BLaER1 treated with 17β-estradiol and CSF1 and Interleukin-3, amounts not matched to agents 10 nM and 100 nM (cell line): ENCODE data around the gene RAB4B.
"Not testable (repeated sequence)": the region's sequence is repeated elsewhere in the genome, so short reads cannot be mapped to it uniquely, and the experiment has no call there.

ENCODE experiments used
- H3K27ac ChIP-seq, 11 experiments: shearing (Covaris generic); formaldehyde crosslinking; 2 replicates each; pipeline ENCODE4 v1.8.1; 2022
- H3K27me3 ChIP-seq, 11 experiments: shearing (Covaris generic); formaldehyde crosslinking; 2 replicates each; pipeline ENCODE4 v1.8.1; 2022
- H3K36me3 ChIP-seq, 11 experiments: shearing (Covaris generic); formaldehyde crosslinking; 2 replicates each; pipeline ENCODE4 v1.8.1; 2022
- H3K4me1 ChIP-seq, 10 experiments: shearing (Covaris generic); formaldehyde crosslinking; 2 replicates each; pipeline ENCODE4 v1.8.1; 2022
- H3K4me2 ChIP-seq, 11 experiments: shearing (Covaris generic); formaldehyde crosslinking; 2 replicates each; pipeline ENCODE4 v1.8.1; 2022
- H3K4me3 ChIP-seq, 10 experiments: shearing (Covaris generic); formaldehyde crosslinking; 2 replicates each; pipeline ENCODE4 v1.8.1; 2022
- H3K9ac ChIP-seq, 11 experiments: shearing (Covaris generic); formaldehyde crosslinking; 2 replicates each; pipeline ENCODE4 v1.8.1; 2022
- H3K9me3 ChIP-seq, 11 experiments: shearing (Covaris generic); formaldehyde crosslinking; replicated peaks in 1 of 11; 2 replicates each; pipeline ENCODE4 v1.8.1; 2022
- H4K20me1 ChIP-seq, 11 experiments: shearing (Covaris generic); formaldehyde crosslinking; 2 replicates each; pipeline ENCODE4 v1.8.1; 2022
- Cebpa-rat ChIP-seq, 11 experiments: shearing (Covaris generic); IDR thresholded peaks; 2 replicates each; pipeline ENCODE4 v1.8.1; 2022

Gene RAB4B, protein sequence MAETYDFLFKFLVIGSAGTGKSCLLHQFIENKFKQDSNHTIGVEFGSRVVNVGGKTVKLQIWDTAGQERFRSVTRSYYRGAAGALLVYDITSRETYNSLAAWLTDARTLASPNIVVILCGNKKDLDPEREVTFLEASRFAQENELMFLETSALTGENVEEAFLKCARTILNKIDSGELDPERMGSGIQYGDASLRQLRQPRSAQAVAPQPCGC

DNA sequence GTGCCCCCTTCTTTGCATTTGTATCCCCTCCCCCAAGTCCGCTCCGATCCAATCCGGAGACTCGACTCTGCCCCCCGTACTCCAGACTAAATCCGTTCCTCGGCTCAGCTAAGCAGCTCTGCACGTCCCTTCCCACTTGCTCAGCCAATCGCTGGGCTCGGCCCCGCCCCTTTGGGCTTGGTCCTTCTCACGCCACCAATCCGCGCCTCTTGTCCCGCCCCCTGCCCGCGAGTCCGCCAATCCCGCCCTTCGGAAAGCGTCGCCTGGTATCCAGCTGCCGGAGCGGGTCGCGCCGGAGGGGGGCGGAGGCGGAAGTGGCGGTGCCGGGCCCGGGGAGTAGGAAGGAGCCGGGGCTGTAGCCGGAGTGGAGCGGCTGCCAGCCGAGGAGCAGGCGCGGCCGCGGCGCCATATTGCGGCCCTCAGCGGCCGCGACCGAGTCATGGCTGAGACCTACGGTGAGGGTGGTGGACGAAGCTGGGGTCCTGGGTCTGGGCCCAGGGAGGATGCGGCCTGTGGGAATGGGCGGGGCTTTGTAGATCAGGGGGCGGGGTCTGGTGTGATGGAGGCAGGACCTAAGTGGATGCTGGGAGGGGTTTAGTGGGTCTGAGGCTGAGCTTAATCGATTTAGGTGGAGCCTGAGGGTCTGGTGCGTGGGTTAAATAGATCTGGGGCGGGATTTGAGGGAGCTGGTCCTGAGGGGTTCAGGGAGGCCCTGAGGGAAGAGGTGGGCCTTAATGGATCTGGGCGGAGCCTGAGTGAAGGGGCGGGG is at the start of gene RAB4B:
Gene RAB4B, plus strand, starts transcription at position 311 of the 769 bp plus-strand sequence. Its CDS starts 129 bp downstream, at position 440.
- TF ChIP-seq Cebpa-rat (IDR thresholded peaks at IDR 0.05) = no peak

DNA sequence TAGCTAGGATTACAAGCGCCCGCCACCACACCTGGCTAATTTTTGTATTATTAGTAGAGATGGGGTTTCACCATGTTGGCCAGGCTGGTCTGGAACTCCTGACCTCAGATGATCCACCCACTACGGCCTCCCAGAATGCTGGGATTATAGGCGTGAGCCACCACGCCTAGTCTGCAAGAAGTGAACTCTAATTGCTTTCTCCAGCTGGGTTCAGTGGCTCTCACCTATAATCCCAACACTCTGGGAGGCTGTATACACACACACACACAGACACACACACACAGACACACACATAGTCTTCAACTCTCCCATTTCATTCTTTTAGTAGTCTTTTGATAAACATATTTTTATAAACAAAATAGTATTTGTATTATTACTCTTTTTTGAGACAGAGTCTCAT is 48.0 kb upstream of the RAB4B start:
- H3K9ac ChIP-seq, H3K4me1 ChIP-seq, H3K27me3 ChIP-seq, H3K27ac ChIP-seq, H3K4me3 ChIP-seq, H4K20me1 ChIP-seq, H3K4me2 ChIP-seq: not testable (repeated sequence)
- Histone ChIP-seq H3K36me3 (peaks cover 75 to 100% (median 95%) of the 10 kb centered on the region in 11 experiments), H3K9me3 (peaks cover 0 to 10% (median 0%) of the 10 kb centered on the region in 11 experiments; a peak in 2 of 22 replicates)

More for the DNA sequence above, at the start of gene RAB4B:
- no peaks in the 10 kb centered on the region for H3K9me3 ChIP-seq
- H4K20me1 ChIP-seq = peaks cover 0 to 13% (median 7%) of the 10 kb centered on the region in 11 experiments; a peak in 8 of 22 replicates
- peaks cover 46 to 67% (median 51%) of the 10 kb centered on the region in 10 experiments for H3K4me1 ChIP-seq
- H3K4me3 ChIP-seq = peak within 1 kb of the TSS; percentile 61 to 75 (median 66)
- H3K27ac ChIP-seq = peak within 1 kb of the TSS; percentile 92 to 100 (median 98)
- peak within 1 kb of the TSS; percentile 86 to 95 (median 91) for H3K9ac ChIP-seq
- H3K27me3 ChIP-seq = no peaks in the 10 kb centered on the region
- peak within 1 kb of the TSS; percentile 87 to 99 (median 95) for H3K4me2 ChIP-seq
- peaks cover 0 to 24% (median 6%) of the 10 kb centered on the region in 11 experiments; a peak in 8 of 22 replicates for H3K36me3 ChIP-seq

DNA sequence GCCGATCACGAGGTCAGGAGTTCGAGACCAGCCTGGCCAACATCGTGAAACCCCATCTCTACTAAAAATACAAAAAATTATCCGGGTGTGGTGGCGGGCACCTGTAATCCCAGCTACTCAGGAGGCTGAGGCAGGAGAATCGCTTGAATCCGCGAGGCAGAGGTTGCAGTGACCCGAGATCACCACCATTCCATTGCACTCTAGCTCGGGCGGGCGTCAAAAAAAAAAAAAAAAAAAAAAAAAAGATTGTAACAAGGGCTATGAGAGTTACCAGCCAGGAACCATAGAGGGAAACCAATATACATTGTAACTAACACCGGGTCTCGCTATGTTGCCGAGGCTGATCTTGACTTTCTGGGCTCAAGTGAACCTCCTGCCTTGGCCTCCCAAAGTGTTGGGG is 45.7 kb upstream of the RAB4B start:
- not testable (repeated sequence) for H3K9me3 ChIP-seq, H3K27ac ChIP-seq, H3K4me1 ChIP-seq, H3K4me3 ChIP-seq, H4K20me1 ChIP-seq, H3K27me3 ChIP-seq, H3K9ac ChIP-seq, H3K4me2 ChIP-seq
- peaks cover 82 to 100% (median 97%) of the 10 kb centered on the region in 11 experiments for H3K36me3 ChIP-seq

DNA sequence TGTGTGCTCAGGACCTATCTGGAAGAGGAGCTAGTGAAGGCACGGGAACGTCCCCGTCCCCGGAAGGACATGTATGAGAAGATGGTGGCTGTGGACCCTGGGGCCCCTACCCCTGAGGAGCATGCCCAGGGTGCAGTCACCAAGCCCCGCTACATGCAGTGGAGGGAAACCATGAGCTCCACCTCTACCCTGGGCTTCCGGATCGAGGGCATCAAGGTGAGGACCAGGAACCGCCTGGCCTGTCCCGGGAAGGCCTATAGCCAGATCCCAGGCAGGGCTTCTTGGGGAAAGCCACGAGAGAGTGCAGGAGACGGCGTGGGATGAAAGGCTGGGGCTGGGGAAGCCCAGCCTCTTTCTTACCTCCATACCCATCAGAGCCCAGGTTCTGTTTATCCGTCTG is 44.9 kb upstream of the RAB4B start:
- H3K36me3 ChIP-seq = peaks cover 81 to 98% (median 94%) of the 10 kb centered on the region in 11 experiments
- no peaks in the 10 kb centered on the region for H3K27me3 ChIP-seq
- TF ChIP-seq Cebpa-rat (IDR thresholded peaks at IDR 0.05) = no peak
- no peaks in the 10 kb centered on the region for H3K4me1 ChIP-seq
- no peak overlapping the region for H3K9ac ChIP-seq
- no peaks in the 10 kb centered on the region for H3K9me3 ChIP-seq
- no peak overlapping the region for H3K27ac ChIP-seq
- H4K20me1 ChIP-seq = peaks cover 0 to 6% (median 0%) of the 10 kb centered on the region in 11 experiments; a peak in 1 of 22 replicates
- H3K4me2 ChIP-seq = no peak overlapping the region
- no peak overlapping the region for H3K4me3 ChIP-seq

DNA sequence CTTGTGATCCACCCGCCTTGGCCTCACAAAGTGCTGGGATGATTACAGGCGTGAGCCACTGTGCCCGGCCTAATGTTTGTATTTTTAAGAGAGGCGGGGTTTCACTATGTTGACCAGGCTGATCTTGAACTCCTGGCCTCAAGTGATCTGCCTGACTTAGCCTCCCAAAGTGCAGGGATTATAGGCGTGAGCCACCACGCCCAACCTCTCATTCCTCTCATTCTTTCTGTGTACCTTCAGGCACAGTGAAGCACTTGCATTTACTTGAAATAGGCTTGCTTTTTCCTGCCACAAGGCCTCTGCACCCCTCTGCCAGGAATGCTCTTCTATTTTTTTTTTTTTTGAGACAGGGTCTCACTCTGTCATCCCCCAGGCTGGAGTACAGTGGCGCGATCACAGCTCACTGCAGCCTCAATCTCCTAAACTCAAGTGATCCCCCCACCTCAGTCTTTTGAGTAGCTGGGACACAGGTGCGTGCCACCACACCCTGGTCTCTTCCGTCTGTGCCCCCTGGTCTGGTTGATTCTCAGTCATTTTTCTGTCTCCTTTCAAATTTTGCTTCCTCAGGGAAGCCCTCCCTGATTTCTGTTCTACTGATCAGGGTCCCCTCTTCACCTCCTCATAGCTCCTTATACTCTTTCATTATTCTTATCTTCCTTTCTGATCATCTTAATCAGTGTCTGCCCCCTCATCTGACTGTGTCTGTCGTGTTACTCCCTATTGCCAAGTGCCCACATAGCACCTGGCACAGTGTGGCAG is 42.9 kb upstream of the RAB4B start:
- no peak for TF ChIP-seq Cebpa-rat (IDR thresholded peaks at IDR 0.05)
- Histone ChIP-seq H3K27me3 (no peaks in the 10 kb centered on the region), H4K20me1 (peaks cover 0 to 6% (median 0%) of the 10 kb centered on the region in 11 experiments; a peak in 2 of 22 replicates), H3K36me3 (peaks cover 71 to 98% (median 88%) of the 10 kb centered on the region in 11 experiments), H3K9ac (no peak overlapping the region), H3K27ac (no peak overlapping the region), H3K4me1 (peaks cover 0 to 13% (median 10%) of the 10 kb centered on the region in 10 experiments; a peak in 11 of 20 replicates), H3K4me3 (no peak overlapping the region), H3K9me3 (no peaks in the 10 kb centered on the region), H3K4me2 (no peak overlapping the region)

DNA sequence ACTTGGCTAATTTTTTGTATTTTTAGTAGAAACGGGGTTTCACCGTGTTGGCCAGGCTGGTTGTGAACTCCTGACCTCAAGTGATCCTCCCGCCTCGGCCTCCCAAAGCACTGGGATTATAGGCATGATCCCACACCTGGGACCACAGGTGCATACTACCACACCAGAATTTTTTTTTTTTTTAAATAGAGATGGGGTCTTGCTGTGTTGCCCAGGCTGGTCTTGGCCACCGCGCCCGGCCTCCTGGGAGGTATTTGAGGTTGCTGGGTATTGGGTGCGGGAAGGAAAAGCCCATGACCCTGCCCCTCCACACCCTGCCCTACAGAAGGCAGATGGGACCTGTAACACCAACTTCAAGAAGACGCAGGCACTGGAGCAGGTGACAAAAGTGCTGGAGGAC is 41.4 kb upstream of the RAB4B start:
- no peak for TF ChIP-seq Cebpa-rat (IDR thresholded peaks at IDR 0.05)
- no peaks in the 10 kb centered on the region for H3K9me3 ChIP-seq
- H4K20me1 ChIP-seq = peaks cover 0 to 6% (median 0%) of the 10 kb centered on the region in 11 experiments; a peak in 2 of 22 replicates
- peaks cover 57 to 91% (median 74%) of the 10 kb centered on the region in 11 experiments for H3K36me3 ChIP-seq
- H3K4me3 ChIP-seq = no peak overlapping the region
- H3K4me1 ChIP-seq = peaks cover 0 to 14% (median 11%) of the 10 kb centered on the region in 10 experiments; a peak in 13 of 20 replicates
- no peak overlapping the region for H3K4me2 ChIP-seq
- no peak overlapping the region for H3K27ac ChIP-seq
- H3K9ac ChIP-seq = no peak overlapping the region
- H3K27me3 ChIP-seq = no peaks in the 10 kb centered on the region

DNA sequence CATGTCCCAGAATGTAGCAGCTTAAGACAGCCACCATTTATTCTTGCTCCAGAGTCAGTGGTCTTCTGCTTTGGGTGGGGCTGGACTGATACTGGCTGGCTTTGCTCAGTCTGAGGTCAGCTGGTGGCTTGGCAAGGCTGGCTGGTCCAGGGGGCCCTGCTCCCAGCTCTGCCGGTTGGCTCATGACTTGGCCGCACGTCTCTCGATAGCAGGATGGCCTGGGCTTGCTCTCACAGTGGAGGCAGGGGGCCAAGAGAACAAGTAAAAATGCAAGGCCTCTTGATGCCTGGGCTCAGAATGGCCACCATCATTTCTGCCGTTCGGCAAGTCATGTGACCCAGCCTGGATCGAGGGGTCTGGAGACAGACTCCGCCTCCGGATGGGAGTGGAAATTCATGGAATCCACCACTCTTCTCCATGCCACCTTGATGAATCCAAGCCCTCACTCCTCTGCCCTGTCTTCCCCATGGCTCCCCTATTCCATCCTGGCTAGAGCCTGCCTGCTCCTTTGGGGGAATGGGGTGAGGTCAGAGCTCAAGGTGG is 40.9 kb upstream of the RAB4B start:
- H3K9ac ChIP-seq = no peak overlapping the region
- no peak overlapping the region for H3K27ac ChIP-seq
- H3K4me1 ChIP-seq = peaks cover 0 to 14% (median 11%) of the 10 kb centered on the region in 10 experiments; a peak in 13 of 20 replicates
- H3K27me3 ChIP-seq = no peaks in the 10 kb centered on the region
- H3K36me3 ChIP-seq = peaks cover 52 to 86% (median 69%) of the 10 kb centered on the region in 11 experiments
- no peaks in the 10 kb centered on the region for H3K9me3 ChIP-seq
- H4K20me1 ChIP-seq = peaks cover 0 to 6% (median 0%) of the 10 kb centered on the region in 11 experiments; a peak in 2 of 22 replicates
- H3K4me2 ChIP-seq = no peak overlapping the region
- TF ChIP-seq Cebpa-rat (IDR thresholded peaks at IDR 0.05) = no peak
- H3K4me3 ChIP-seq = no peak overlapping the region

DNA sequence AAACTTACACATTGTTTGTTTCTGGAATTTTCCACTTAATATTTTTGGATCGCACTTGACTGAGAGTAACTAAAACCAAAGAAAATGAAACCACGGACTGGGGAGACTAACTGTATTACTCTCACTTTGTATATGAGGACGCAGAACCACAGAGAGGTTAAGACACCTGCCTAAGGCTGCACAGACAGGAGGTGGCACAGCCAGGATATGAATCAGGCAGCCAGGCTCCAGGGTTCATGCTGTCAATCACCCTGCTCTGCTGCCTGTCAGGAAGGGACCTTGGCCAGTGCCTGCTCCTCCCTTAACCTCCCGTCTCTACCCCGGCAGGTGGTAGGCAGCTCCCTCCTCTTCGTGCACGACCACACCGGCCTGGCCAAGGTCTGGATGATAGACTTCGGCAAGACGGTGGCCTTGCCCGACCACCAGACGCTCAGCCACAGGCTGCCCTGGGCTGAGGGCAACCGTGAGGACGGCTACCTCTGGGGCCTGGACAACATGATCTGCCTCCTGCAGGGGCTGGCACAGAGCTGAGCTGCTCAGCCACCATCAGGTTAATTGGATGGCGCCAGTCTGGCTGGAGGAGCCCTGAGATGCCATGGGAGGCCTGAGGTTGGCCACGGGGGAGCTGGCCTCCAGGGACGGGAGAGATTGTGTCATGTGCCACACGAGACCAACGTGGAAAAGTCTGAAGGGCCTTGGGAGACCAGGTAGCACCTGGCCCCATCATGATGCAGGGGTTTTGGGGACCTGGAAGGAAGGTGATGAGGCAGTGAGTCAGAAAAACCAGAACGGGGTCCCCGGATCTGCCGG is 38.8 kb upstream of the RAB4B start:
- Histone ChIP-seq H3K27me3 (no peaks in the 10 kb centered on the region), H3K4me2 (peak overlapping the region in 6 of 11 experiments; percentile 6 to 34 (median 16); a peak in 9 of 22 replicates), H3K9me3 (no peaks in the 10 kb centered on the region), H3K27ac (peak overlapping the region in 1 of 11 experiments; percentile 12; a peak in 1 of 22 replicates), H3K4me3 (no peak overlapping the region), H3K36me3 (peaks cover 33 to 75% (median 49%) of the 10 kb centered on the region in 11 experiments), H4K20me1 (no peaks in the 10 kb centered on the region; a peak in 2 of 22 replicates), H3K9ac (peak overlapping the region in 7 of 11 experiments; percentile 9 to 35 (median 20); a peak in 6 of 22 replicates), H3K4me1 (peaks cover 0 to 14% (median 11%) of the 10 kb centered on the region in 10 experiments; a peak in 13 of 20 replicates)
- TF ChIP-seq Cebpa-rat (IDR thresholded peaks at IDR 0.05) = no peak
